ENCODE measurements around the gene CD300H.

CD300H gene
- total RNA-seq: 0 reads per million in 2 experiments

GRCh38 chr17:74567397-74567796 is at the start of gene CD300H:
CD300H (minus strand) TSS chr17:74567509.
- DNase-seq (ENCODE audit: low read depth): no peak

GRCh38 chr17:74616696-74617095 is 49.4 kb upstream of the CD300H start:
- no peak for DNase-seq (ENCODE audit: low read depth)

- DNase-seq (ENCODE audit: low read depth): no peak
These were observed 44.7 kb upstream of the CD300H start for GRCh38 chr17:74612046-74612445.

GRCh38 chr17:74610108-74610507 is 42.8 kb upstream of the CD300H start:
- no peak for DNase-seq (ENCODE audit: low read depth)

GRCh38 chr17:74608511-74608910 is 41.2 kb upstream of the CD300H start:
- no peak for DNase-seq (ENCODE audit: low read depth)

GRCh38 chr17:74607221-74607620 is 39.9 kb upstream of the CD300H start:
- DNase-seq (ENCODE audit: low read depth): no peak

- no peak for DNase-seq (ENCODE audit: low read depth)
These were observed 38.7 kb upstream of the CD300H start for GRCh38 chr17:74606050-74606449.

GRCh38 chr17:74605361-74605760 is 38.1 kb upstream of the CD300H start:
- DNase-seq (ENCODE audit: low read depth): no peak

- no peak for DNase-seq (ENCODE audit: low read depth)
These were observed 37.5 kb upstream of the CD300H start for GRCh38 chr17:74604761-74605160.

- DNase-seq (ENCODE audit: low read depth): no peak
These were observed 36.9 kb upstream of the CD300H start for GRCh38 chr17:74604200-74604599.

- DNase-seq (ENCODE audit: low read depth): no peak
These were observed 36.4 kb upstream of the CD300H start for GRCh38 chr17:74603746-74604145.

- DNase-seq (ENCODE audit: low read depth): no peak
These were observed 35.8 kb upstream of the CD300H start for GRCh38 chr17:74603037-74603635.

- DNase-seq (ENCODE audit: low read depth): no peak
These were observed 34.7 kb upstream of the CD300H start for GRCh38 chr17:74601944-74602572.

- DNase-seq (ENCODE audit: low read depth): no peak
These were observed 32.2 kb upstream of the CD300H start for GRCh38 chr17:74599448-74599939.

GRCh38 chr17:74599023-74599399 is 31.7 kb upstream of the CD300H start:
- DNase-seq (ENCODE audit: low read depth): no peak

- DNase-seq (ENCODE audit: low read depth): no peak
These were observed 31.2 kb upstream of the CD300H start for GRCh38 chr17:74598346-74599022.

- no peak for DNase-seq (ENCODE audit: low read depth)
These were observed 29.9 kb upstream of the CD300H start for GRCh38 chr17:74597069-74597790.

- no peak for DNase-seq (ENCODE audit: low read depth)
These were observed 27.9 kb upstream of the CD300H start for GRCh38 chr17:74595037-74595750.

- DNase-seq (ENCODE audit: low read depth): no peak
These were observed 25.0 kb upstream of the CD300H start, which contains the start of gene CD300LD for GRCh38 chr17:74592087-74592990. CD300LD (minus strand) TSS chr17:74592283; CDS start chr17:74592202, 81 bp downstream.

GRCh38 chr17:74591503-74591902 is 24.2 kb upstream of the CD300H start:
- DNase-seq (ENCODE audit: low read depth): no peak

GRCh38 chr17:74585711-74586110 is 18.4 kb upstream of the CD300H start:
- DNase-seq (ENCODE audit: low read depth): no peak
